Measurements from ENCODE around the gene ZCCHC8. TPM values are rescaled to one million over a fixed set of nuclear protein-coding genes. Genes with fewer than 3 reads are reported as not detected.

ZCCHC8 gene
- total and polyA plus RNA-seq, 2 of the 8 experiments (the other 6 are each of a cell fraction or from before 2014, with no cell fraction given), result 13.8 to 28.9 TPM

DNA sequence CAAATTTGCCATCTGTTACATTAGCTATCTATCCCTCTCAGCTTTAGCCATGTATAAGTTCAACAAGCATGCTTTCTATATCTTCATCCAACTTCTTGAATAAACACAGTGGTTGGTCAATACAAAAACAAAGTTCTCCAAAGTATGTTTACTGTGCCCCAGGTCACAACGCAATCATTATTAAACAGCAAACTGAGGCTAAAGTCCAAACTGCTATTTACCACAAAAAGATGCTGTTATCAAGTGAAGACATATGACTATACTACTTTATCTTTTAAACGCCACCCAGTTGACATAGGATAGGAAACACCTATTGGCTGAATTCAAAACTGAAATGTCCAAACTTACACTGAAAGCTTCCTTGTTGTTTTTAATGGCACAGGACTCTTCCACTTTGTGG lies 11.7 kb downstream of the ZCCHC8 start (continued):
- TF ChIP-seq, protein P1, sequence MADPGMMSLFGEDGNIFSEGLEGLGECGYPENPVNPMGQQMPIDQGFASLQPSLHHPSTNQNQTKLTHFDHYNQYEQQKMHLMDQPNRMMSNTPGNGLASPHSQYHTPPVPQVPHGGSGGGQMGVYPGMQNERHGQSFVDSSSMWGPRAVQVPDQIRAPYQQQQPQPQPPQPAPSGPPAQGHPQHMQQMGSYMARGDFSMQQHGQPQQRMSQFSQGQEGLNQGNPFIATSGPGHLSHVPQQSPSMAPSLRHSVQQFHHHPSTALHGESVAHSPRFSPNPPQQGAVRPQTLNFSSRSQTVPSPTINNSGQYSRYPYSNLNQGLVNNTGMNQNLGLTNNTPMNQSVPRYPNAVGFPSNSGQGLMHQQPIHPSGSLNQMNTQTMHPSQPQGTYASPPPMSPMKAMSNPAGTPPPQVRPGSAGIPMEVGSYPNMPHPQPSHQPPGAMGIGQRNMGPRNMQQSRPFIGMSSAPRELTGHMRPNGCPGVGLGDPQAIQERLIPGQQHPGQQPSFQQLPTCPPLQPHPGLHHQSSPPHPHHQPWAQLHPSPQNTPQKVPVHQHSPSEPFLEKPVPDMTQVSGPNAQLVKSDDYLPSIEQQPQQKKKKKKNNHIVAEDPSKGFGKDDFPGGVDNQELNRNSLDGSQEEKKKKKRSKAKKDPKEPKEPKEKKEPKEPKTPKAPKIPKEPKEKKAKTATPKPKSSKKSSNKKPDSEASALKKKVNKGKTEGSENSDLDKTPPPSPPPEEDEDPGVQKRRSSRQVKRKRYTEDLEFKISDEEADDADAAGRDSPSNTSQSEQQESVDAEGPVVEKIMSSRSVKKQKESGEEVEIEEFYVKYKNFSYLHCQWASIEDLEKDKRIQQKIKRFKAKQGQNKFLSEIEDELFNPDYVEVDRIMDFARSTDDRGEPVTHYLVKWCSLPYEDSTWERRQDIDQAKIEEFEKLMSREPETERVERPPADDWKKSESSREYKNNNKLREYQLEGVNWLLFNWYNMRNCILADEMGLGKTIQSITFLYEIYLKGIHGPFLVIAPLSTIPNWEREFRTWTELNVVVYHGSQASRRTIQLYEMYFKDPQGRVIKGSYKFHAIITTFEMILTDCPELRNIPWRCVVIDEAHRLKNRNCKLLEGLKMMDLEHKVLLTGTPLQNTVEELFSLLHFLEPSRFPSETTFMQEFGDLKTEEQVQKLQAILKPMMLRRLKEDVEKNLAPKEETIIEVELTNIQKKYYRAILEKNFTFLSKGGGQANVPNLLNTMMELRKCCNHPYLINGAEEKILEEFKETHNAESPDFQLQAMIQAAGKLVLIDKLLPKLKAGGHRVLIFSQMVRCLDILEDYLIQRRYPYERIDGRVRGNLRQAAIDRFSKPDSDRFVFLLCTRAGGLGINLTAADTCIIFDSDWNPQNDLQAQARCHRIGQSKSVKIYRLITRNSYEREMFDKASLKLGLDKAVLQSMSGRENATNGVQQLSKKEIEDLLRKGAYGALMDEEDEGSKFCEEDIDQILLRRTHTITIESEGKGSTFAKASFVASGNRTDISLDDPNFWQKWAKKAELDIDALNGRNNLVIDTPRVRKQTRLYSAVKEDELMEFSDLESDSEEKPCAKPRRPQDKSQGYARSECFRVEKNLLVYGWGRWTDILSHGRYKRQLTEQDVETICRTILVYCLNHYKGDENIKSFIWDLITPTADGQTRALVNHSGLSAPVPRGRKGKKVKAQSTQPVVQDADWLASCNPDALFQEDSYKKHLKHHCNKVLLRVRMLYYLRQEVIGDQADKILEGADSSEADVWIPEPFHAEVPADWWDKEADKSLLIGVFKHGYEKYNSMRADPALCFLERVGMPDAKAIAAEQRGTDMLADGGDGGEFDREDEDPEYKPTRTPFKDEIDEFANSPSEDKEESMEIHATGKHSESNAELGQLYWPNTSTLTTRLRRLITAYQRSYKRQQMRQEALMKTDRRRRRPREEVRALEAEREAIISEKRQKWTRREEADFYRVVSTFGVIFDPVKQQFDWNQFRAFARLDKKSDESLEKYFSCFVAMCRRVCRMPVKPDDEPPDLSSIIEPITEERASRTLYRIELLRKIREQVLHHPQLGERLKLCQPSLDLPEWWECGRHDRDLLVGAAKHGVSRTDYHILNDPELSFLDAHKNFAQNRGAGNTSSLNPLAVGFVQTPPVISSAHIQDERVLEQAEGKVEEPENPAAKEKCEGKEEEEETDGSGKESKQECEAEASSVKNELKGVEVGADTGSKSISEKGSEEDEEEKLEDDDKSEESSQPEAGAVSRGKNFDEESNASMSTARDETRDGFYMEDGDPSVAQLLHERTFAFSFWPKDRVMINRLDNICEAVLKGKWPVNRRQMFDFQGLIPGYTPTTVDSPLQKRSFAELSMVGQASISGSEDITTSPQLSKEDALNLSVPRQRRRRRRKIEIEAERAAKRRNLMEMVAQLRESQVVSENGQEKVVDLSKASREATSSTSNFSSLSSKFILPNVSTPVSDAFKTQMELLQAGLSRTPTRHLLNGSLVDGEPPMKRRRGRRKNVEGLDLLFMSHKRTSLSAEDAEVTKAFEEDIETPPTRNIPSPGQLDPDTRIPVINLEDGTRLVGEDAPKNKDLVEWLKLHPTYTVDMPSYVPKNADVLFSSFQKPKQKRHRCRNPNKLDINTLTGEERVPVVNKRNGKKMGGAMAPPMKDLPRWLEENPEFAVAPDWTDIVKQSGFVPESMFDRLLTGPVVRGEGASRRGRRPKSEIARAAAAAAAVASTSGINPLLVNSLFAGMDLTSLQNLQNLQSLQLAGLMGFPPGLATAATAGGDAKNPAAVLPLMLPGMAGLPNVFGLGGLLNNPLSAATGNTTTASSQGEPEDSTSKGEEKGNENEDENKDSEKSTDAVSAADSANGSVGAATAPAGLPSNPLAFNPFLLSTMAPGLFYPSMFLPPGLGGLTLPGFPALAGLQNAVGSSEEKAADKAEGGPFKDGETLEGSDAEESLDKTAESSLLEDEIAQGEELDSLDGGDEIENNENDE (IDR thresholded peaks at IDR 0.05; ENCODE audit: insufficient replicate concordance, low read length), result no peak
- TF ChIP-seq, protein P2, sequence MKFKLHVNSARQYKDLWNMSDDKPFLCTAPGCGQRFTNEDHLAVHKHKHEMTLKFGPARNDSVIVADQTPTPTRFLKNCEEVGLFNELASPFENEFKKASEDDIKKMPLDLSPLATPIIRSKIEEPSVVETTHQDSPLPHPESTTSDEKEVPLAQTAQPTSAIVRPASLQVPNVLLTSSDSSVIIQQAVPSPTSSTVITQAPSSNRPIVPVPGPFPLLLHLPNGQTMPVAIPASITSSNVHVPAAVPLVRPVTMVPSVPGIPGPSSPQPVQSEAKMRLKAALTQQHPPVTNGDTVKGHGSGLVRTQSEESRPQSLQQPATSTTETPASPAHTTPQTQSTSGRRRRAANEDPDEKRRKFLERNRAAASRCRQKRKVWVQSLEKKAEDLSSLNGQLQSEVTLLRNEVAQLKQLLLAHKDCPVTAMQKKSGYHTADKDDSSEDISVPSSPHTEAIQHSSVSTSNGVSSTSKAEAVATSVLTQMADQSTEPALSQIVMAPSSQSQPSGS (IDR thresholded peaks at IDR 0.05; ENCODE audit: low read length), result no peak
- TF ChIP-seq RFX5 (IDR thresholded peaks at IDR 0.05; ENCODE audit: borderline replicate concordance, low read depth, low read length) (no peak), SP2 (IDR thresholded peaks at IDR 0.05; ENCODE audit: low read length) (no peak), SAP30 (IDR thresholded peaks at IDR 0.05; ENCODE audit: insufficient read depth, insufficient replicate concordance, low read length) (no peak), BACH1 (IDR thresholded peaks at IDR 0.05; ENCODE audit: low read length) (no peak), KDM4A (IDR thresholded peaks at IDR 0.05; ENCODE audit: low read depth, low read length, severe bottlenecking) (no peak), RAD21 (IDR thresholded peaks at IDR 0.05 in 1 of 2, conservative IDR thresholded peaks at IDR 0.05 in 1 of 2; ENCODE audit: low read depth in 2 of 2, low read length in 2 of 2) (no peak)
- TF ChIP-seq, protein P3, sequence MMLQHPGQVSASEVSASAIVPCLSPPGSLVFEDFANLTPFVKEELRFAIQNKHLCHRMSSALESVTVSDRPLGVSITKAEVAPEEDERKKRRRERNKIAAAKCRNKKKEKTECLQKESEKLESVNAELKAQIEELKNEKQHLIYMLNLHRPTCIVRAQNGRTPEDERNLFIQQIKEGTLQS (IDR thresholded peaks at IDR 0.05; ENCODE audit: insufficient read depth, low read depth, low read length), result no peak

All from H1 (cell line).